Dedifferentiated amniotic fluid mesenchymal stem cell (primary cell): ENCODE measurements around the gene OR51B6.
"Not testable (repeated sequence)": the region's sequence is repeated elsewhere in the genome, so short reads cannot be mapped to it uniquely, and the experiment has no call there.

Experiments
- DNase-seq: peaks from one replicate; pipeline ENCODE4 v3.0.0-alpha.2; 2016; ENCODE audit errors: extremely low spot score

Gene OR51B6, protein sequence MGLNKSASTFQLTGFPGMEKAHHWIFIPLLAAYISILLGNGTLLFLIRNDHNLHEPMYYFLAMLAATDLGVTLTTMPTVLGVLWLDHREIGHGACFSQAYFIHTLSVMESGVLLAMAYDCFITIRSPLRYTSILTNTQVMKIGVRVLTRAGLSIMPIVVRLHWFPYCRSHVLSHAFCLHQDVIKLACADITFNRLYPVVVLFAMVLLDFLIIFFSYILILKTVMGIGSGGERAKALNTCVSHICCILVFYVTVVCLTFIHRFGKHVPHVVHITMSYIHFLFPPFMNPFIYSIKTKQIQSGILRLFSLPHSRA

DNA sequence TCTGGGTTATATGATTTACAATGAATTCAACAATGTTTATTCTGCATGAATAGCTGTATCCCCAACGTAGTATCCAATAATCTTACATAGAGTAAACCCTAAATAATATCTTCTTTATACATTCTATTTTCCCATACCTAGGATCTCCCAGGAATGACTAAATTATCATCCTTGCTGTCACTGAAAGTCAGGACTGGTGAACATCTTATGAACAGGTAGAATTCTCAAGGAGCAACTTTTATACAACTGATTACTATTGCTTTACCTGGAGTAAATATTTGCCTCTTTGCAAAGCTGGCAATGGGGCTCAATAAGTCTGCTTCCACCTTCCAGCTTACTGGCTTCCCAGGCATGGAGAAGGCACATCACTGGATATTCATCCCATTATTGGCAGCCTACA, at the start of gene OR51B6:
Gene OR51B6 (plus strand): TSS at position 301 of the 400 bp plus-strand sequence. CDS start 0 bp downstream, at position 301.
- DNase-seq = no peak

DNA sequence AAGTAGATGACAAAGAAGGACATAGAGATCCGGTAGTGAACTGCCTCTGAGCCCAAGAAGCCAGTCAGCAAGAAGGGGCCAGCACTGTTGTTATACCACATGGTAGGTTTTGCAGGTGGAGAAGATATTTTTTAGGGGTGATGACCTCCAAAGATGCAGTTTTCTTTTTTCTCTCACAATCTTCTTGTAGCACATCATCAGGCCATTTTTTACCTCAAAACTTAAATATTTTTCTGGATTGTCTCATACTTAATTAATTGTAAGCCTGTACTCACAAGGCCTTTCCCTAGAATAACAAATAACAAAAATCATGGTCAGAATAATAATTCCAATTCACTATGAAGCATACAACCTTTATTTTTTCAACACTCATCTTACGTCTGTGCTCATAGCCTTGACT, 49.5 kb upstream of the OR51B6 start, which contains the start of gene OR51B4:
Gene OR51B4 (minus strand): TSS at position 101 of the 400 bp plus-strand sequence. CDS start 0 bp downstream, at position 101.
- DNase-seq = no peak

DNA sequence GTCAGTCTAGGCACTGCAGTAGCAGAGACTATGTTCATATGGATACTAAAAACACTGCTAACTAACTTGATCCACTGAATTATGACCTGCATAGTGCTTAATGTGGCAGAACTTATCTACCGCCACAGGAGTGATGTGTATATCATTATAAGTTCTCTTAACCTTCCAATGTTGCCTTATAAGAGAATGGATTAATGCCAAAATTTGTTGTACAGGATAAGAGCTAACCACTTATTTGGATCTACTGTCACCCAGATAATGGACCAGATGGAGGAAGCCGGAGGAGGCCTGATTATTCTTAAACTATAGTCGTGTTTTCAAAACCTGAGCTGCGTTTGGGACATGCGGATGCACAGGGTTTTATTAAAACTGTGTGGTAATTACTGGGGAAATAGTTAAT, 47.7 kb upstream of the OR51B6 start:
- no peak for DNase-seq

DNA sequence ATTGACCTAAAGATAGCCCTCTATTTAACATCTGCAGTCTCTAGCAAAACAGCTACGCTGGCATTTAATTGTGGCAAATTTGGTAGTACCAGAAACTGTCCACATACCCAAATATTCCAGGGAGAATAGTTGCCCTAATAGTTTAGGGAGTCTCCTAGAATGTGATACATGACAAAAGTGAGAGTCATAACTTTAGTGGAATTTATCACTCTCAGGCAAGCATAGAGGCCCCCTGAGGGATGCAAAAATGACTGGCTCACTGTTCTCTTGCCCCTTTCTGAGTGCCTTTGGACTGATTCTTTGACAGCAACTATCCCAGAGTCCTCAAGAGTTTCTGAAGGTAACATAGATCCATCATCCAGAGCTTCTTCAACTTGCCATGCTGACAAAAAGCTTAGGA, 47.3 kb upstream of the OR51B6 start:
- DNase-seq = no peak

DNA sequence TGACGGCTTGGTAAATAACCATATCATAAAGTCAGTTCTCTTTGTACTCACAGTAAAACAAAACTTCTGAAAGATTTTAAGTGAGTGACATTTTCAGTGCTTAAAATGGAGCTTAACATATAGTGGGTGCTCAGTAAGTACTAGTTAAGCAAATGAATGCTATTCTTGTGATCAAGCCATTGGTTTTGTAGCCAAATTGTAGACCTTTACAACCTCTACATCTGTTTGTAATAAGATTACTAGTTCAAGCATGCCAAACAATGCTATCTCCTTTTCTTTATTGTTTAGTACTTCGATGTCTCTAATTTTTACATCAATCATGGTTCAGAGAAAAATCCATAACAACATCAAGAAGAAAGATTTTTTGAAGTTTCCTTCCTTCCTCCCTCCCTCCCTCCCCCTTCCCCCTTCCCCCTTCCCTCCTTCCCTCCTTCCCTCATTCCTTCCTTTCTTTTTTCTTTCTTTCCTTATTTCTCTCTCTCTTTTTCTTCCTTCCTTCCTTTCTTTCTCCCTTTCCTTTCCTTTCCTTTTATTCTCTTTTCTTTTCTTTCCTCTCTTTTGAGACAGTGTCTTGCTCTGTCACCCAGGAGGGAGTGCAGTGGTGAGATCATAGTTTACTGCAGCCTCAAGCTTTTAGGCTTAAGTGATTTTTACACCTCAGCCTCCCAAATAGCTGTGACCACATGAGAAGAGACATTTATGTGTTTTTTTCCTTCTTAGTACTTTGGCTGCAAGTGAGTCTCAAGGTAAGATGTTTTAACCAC, 43.9 kb upstream of the OR51B6 start:
- DNase-seq = no peak

DNA sequence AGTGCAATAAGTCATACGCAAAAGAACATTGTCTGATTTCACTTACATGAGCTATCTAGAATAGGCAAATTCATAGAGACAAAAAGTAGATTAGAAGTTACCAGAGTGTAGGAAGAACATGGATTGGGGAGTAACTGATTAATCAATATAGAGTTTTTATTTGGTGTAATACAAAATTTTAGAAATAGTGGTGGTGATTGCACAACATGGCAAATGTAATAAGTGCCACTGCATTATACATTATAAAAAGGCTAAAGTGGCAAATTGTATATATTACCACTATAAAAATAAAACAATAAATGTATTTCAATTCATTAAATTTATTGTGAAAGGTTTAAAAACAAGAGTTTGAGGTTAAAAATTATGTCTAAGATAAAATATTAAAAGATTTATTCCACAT, 40.9 kb upstream of the OR51B6 start:
- no peak for DNase-seq

DNA sequence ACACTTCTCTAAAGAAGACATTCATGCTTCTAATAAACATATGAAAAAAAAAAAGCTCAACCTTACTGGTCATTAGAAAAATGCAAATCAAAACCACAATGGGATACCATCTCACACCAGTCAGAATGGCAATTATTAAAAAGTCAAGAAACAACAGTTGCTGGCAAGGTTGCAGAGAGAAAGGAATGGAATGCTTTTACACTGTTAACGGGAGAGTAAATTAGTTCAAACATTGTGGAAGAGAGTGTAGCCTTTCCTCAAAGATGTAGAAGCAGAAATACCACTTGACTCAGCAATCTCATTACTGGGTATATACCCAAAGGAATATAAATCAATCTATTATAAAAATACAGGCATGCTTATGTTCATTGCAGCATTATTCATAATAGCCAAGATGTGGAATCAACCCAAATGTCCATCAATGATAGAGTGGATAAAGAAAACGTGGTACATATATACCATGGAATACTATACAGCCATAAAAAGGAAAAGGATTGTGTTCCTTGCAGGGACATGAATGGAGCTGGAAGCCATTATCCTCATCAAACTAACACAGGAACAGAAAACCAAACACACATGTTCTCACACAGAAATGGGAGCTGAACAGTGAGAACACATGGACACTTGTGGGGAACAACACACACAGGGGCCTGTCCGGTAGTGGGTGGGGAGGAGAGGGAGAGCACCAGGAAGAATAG, 37.8 kb upstream of the OR51B6 start:
- not testable (repeated sequence) for DNase-seq

DNA sequence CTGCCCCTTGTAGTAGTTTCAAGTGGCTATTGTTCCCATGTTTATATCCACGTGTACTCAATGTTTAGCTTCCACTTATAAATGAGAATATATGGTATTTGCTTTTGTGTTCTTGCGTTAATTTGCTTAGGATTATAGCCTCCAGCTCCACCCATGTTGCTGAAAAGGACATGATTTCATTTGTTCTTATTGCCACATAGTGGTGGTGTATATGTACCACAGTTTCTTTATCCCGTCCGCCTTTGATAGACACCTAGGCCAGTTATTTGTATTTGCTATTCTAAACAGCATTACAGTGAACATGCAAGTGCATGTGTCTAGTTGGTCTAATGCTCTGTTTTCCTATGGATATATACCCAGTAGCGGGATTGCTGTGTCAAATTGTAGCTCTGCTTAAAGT, 34.0 kb upstream of the OR51B6 start:
- no peak for DNase-seq

DNA sequence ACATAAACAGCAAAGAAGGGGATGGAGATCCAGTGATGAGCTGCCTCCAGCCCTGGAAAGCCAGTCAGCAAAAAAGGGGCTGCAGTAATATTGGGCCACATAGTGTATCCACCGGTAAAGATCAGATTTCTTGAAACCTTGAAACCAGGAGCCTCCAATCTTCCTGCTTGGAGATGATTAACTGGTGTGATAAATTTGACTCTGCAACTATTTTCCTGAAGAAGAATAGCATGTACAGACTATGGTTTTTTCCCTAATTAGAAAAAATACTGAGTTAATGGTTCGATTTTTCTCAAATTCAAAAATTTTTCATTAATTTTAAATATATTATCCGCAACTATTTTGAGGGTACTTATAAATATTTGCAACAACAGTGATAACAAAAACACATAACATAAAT, 27.1 kb upstream of the OR51B6 start, which contains the start of gene OR51B2:
Gene OR51B2 (minus strand): TSS at position 101 of the 400 bp plus-strand sequence. CDS start 0 bp downstream, at position 101.
- no peak for DNase-seq

DNA sequence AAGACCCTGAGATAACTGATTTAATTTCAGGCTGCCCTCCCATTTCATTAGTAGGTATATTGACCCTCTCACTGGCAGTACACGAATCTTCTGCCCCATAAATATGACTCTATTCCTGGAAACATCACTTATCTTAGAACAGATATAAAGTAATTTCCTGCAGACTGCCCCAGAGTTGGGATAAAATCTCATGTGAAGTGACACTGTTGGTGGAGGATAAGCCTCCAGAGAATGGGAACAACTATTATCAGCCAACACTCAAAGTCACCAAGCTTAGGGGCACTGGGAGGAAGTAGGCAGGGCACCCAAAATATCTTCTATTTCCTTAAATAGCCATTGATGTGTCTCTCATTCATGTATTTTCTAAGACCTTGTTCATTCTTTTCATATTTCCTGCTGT, 16.1 kb upstream of the OR51B6 start:
- DNase-seq = no peak

DNA sequence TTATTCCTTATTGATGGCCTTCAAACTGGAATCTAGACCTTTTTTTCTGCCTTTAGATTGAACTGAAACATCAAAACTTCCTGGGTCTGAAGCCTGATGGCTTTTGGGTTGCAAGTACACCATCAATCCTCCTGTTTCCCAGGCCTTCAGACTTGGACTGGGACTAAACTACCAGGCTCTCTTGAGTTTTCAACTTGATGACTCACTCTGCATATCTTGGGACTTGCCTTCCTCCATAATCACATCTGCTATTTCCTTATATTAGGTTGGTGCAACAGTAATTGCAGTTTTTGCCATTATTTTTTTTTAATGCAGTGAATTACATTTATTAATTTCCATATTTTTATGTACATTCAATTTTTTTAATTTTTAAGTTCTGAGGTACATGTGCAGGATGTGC, 15.0 kb upstream of the OR51B6 start:
- no peak for DNase-seq

DNA sequence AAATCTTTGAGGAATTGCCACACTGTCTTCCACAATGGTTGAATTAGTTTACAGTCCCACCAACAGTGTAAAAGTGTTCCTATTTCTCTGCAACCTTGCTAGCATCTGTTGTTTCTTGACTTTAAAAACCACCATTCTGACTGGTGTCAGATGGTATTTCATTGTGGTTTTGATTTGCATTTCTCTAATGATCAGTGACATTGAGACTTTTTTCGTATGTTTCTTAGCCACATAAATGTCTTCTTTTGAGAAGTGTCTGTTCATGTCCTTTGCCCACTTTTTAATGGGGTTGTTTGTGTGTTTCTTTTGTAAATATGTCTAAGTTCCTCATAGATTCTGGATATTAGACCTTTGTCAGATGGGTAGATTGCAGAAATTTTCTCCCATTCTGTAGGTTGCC, 14.1 kb upstream of the OR51B6 start:
- not testable (repeated sequence) for DNase-seq

DNA sequence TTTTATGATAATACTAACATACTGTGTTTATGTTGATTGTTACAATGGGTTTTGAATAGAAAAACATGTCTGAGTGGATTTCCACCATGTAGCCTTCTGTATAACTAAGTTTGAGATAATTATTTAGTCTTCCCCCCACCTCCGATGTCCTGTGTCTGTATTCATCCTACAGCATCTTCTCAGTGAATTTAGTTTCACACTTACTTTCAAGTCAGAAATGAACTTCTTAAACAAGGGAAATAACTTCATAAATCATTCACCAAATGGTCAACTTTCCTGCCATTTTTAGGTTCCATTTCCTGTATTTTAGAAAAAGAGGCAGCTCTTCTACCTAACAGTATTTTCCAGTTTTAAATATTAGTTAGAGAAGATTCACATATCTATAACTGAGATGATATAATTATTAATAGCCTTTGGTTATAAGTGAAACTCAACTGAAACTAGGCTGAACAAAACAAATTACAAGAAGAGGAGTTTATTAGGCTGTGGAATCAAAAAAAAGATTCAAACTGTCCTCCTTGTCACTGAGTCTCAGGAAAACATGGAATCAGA, 11.5 kb upstream of the OR51B6 start:
- DNase-seq = no peak

DNA sequence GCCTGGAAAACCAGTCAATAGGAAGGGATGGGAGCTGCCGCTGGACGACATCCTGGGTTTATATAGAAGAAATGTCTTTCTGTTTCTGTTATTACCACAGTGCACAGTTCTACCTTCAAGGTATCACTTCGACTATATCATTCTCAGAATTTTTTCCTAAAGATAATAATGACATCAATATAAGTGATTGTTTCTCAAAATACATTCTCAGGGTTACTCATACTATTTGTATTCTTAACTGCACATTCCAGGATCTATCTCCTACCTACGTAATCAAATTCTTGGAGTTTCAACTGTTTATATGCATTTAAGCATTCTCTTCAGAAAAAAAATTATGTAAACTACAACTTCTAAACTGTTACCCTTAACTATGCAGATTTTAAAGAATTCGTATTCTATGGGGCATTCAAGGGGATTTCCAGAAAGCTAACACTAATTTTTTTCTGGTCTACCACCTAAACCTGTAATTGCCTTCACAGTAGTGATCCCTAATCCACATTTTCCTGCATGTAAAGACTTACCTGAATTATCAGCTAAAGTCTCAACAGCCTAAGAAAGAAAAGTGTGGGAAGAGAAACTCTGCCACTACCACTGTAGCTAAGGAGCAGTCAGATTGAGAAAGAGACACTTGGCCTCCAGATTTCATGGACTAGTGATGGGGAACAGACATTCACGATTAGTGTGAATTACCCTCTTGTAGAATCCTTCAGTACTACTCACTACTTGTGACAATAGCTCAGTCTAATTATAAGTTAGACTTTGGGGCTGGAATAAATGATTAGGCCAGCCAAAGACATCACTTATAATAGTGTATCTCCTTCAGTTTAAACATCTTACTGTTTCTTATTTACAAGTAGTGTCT, 7.6 kb upstream of the OR51B6 start, which contains the start of gene OR51B5:
Gene OR51B5 (minus strand): TSS at position 51 of the 862 bp plus-strand sequence. CDS start 0 bp downstream, at position 51.
- DNase-seq = no peak

DNA sequence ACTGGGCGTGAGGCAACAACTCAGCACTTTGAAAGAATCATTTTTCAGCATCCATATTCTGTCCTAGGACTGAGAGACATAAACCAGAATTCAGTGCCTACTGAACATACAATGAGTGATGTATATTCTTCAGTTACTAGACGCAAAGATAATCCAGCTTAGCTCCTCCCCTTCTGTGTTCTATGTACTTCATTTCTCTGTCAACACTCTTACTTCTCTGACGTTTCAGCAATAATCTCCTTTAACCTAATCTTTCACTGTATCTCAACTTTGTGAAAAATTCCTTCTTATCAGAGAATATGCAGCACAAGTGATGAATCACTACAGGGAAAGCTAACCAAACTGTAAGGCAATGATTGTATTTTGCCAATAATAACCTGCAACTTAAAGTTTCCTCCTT, 5.5 kb upstream of the OR51B6 start:
- no peak for DNase-seq

DNA sequence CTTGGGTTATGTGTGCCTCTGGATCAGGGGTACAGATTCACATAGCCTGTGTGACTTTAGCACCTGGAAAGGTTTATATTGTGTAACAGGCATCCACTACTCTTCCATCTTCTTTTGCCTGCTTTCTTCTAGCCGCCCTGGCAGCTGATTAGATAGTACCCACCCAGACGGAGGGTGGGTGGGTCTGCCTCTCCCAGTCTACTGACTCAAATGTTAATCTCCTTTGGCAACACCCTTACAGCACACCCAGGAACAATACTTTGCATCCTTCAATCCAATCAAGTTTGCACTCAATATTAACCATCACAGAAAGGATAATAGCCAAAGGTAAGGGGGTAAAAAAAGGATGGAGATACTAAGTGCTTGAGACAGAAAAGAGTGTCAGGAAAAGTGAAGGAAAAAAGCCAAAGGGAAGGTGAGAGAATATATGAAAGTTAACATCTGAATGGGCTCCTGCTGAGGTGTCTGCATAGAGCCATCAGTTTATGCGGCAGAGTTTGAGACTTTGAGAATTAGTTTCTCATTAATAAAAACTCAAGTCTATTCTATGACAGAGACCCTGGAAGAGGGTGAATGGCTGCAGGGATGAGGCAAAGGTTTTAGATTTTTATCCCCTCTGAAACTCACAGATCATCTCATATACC, 2.6 kb upstream of the OR51B6 start:
- DNase-seq = no peak

DNA sequence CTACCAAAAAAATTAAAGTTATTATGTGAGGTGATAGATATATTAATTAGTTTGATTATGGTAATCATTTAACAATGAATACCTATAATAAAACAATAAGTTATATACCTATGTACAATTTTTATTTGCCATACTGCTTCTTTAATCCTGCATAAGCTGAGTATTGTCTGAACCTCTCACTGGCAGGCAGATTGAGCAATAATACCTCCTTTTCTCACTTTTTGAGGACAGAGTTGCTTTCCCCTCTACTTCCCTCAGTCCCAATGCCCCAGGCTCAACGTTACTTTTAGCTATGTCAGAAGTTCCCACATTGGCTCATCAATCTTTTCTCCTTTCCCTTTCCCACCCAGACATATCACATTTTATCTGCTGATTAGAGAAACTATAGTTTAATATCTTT, 1.8 kb upstream of the OR51B6 start:
- DNase-seq = no peak

DNA sequence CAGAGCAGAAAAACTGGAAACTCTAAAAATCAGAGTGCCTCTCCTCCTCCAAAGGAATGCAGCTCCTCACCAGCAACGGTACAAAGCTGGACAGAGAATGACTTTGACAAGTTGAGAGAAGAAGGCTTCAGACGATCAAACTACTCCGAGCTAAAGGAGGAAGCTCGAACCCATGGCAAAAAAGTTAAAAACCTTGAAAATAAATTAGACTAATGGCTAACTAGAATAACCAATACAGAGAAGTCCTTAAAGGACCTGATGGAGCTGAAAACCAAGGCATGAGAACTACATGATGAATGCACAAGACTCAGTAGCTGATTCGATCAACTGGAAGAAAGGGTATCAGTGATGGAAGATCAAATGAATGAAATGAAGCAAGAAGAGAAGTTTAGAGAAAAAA, 4.7 kb downstream of the OR51B6 start:
- not testable (repeated sequence) for DNase-seq

DNA sequence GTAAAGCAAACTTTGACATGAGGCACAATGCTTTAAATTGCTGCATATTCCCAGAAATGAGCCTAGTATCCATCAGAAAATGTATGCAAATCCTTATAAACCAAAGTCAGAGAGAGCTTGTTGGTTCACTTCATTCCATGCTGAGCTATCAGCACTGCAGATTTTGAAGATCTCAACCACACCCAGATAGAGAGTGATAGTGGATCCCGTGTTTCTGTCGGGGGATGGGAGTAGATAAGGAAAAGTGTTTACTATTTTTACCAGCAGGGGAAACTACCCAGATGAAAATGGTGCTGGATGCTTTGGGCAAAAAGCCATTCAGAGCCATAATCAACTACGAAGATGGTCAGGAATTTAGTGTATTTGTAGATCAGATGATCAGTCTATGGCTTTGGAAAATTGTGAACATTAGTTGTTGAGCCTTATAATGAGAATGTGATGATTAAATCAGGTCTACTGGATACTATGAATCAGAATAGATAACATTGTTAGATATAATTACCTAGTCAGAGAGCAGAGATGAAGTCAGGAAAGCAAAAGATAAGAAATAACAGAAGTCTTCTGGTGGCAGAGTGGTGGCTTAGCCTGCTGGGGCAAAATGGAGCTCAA, 10.8 kb downstream of the OR51B6 start:
- no peak for DNase-seq

DNA sequence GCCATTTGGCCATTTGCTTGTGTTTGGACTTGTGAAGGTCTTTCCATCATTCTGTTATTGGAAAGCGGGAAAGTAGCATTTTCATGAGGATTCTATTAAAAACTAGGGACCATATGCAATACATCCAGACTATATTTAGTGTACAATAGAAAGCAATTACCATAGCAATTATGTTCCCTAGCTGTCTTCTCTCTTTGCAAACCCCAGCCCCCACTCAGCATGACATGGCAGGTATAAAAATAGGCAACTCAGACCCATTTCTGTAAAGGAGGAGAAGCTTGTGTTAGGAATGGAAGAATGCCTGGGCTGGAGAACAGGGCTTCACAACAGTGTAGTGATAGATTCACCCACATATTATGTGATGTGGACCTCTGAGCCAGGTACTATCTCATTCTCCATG, 12.4 kb downstream of the OR51B6 start:
- no peak for DNase-seq
